GM10266 (cell line): ENCODE data around the gene REXO4.

Experiments used
- DNase-seq: peaks from one replicate; pipeline ENCODE4 v3.0.0; 2012; ENCODE audit errors: extremely low spot score
- TF ChIP-seq, protein P1 (sequence below): IDR thresholded peaks from 2 replicates; pipeline ENCODE4 v1.5.1; 2012; ENCODE audit warnings: mild to moderate bottlenecking, low read depth; ENCODE audit not compliant: control insufficient read depth, insufficient read depth; ENCODE audit errors: missing control alignments

Gene REXO4

DNA sequence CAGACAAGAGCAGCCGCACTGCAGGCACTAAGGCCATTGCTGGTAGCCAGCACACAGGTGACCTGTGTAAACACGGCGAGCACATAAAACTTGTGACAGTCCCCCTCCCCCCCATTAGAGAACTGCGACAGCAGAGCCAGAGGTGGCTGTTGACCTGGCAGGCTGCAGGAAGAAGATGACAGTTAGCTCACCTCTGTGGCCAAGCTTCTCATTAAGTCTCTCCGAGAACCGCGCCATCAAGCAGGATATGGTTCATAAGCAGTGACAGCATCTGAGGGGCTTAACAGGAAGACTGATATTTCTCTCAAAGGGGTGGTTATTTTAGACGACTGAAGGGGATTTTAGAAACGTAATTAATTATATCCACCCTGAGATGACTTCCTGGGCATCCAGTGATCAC is 47.1 kb downstream of the REXO4 start:
- no peak for DNase-seq
- TF ChIP-seq, protein P1, sequence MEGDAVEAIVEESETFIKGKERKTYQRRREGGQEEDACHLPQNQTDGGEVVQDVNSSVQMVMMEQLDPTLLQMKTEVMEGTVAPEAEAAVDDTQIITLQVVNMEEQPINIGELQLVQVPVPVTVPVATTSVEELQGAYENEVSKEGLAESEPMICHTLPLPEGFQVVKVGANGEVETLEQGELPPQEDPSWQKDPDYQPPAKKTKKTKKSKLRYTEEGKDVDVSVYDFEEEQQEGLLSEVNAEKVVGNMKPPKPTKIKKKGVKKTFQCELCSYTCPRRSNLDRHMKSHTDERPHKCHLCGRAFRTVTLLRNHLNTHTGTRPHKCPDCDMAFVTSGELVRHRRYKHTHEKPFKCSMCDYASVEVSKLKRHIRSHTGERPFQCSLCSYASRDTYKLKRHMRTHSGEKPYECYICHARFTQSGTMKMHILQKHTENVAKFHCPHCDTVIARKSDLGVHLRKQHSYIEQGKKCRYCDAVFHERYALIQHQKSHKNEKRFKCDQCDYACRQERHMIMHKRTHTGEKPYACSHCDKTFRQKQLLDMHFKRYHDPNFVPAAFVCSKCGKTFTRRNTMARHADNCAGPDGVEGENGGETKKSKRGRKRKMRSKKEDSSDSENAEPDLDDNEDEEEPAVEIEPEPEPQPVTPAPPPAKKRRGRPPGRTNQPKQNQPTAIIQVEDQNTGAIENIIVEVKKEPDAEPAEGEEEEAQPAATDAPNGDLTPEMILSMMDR, result no peak

DNA sequence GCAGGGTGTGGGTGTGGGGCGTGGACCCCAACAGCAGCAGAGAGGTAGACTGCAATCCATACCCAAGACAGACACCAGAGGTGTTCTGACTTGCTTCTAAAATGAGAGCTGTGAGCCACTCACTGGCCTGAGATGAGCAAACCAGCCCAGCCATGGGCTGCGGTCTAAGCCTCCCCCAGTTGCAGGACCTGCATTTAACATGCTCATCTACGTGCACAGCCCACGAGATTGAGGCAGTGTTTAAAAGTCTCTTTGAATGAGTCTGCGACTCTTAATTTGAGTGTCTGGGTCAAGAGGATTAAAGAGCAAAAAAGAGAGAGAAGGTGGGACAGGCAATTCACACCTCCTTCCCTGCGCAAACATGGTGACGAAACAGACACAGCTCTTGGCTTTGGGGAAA is 47.9 kb downstream of the REXO4 start:
- TF ChIP-seq, protein P1, result no peak
- no peak for DNase-seq

DNA sequence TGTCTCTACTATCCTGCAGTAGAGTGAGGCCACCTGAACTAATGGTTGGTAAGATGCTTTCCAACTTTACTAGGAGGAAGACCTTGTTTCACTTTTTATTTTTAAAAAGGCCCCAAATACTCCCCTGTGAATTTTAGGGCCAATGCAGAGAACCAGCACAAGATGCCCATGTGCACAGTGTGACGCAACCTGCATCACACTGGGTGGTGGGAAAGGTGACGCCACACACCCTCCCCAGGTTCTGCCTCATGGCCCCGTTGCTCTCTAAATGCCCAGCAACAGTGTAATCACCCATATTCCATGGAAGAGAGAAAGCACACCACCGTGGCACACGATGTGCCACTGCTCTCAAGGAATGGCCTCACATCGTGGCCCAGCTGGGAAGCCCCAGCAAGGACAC is 48.4 kb downstream of the REXO4 start:
- DNase-seq, result no peak
- TF ChIP-seq, protein P1, result no peak

DNA sequence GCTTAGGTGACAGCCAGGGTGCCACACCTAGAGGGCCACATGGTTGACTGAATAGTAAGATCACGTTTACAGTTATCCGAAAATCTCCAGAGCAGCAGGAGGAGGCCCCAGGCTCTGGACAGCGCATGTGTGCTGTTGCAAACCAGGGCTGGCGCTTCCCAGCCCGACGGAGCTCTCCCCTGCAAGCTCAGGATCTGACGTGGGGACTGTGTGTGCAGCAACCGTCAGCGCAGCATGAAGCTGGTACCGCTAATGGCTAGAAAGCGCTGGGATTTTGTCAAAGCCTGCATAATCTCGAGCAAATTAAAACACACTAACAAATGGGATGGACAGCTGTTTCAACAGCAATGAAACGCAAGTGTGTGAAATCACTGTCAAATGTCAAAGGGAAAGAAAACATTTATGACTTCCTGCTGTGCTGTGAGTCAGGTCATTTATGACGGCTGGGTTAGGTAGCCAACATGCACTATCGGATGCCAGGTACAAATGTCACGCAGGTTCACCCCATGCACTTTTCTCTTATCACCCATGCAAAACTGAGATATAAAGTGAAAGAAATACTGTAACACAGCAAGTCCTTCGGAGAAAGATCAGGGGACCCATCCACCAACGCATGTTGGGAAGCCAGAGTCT is 49.4 kb downstream of the REXO4 start:
- DNase-seq, result no peak
- TF ChIP-seq, protein P1, result no peak

DNA sequence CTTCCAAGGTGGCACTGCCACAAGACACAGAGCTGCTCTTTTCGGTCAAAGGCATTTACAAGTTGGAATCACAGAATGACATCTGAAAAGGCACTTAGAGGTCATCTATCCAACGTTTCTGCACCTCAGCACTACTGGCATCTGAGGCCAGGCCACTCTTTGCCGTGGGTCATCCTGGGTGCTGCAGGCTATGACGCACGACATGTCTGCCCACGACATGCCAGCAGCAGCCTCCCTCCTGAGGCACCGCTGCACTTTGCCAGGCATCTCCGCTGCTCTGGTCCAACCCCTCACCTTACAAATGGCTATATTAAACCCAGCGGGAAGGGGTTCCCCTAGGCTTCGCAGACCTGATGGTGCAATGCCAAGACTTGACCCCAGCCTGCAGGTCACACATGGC is 50.0 kb downstream of the REXO4 start:
- TF ChIP-seq, protein P1, result no peak
- no peak for DNase-seq

DNA sequence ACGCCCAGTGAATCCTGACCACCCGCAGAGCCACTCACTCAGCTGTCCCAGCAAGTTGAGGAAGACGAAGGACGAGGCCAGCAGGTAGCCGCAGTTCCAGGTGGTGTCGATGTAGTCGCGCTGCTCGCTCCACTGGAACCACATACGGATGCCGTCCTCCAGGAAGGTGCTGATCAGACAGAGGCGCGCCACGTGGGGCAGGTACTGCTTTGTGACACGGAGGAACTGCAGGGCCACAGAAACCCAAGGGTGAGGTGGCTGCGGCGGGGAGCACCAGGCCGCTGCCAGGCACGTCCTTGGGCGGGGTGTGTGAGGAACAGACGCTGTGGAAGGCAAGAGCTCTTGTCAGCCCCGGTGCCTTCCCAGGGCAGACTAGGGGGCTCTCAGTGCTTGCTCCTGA is 50.6 kb downstream of the REXO4 start:
- TF ChIP-seq, protein P1, result no peak

DNA sequence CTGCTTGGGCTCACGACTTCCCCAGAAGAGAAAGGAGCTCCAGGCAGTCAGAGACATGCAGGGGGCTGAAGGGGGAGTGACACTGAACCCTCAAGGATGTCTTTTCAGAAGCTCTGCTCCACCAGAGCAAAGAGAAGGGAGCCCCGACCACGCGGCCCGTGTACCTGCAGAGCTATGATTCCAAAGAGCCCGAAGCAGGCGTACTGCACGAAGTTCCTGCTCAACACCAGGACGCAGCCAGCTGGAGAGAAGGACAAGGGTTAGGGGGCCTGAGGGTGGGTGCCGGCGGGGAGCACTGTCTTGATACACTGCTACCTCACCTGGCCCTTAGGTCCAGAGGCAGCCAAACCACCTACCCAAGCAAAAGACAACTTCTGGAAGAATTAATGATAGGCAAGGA is 51.4 kb downstream of the REXO4 start:
- no peak for DNase-seq
- TF ChIP-seq, protein P1, result no peak

More for the DNA sequence above, 50.6 kb downstream of the REXO4 start:
- DNase-seq, result no peak
